ENCODE data around the gene YWHAH.

DNA sequence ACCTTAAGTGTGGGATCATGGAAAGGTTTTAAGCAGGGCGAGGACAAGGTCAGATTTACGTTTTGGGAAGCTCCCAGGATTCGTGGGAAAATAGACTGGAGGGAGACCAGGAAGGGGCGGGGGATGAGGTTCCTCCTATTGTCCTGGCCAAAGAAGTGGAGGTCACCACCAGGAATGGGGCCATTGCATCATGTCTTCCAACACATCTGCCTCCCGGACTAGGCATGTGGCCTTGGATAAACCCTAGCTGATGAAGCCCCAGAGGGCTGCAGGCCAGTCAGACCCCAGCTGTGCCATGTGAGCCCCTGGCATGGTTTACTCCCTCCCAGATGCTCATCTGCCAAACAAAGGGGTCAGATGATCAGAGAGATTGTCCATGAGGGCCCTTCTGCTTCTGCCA is 11.5 kb upstream of the YWHAH start:
- TF ChIP-seq POLR2A (IDR thresholded peaks at IDR 0.05): no peak
- TF ChIP-seq, protein P1, sequence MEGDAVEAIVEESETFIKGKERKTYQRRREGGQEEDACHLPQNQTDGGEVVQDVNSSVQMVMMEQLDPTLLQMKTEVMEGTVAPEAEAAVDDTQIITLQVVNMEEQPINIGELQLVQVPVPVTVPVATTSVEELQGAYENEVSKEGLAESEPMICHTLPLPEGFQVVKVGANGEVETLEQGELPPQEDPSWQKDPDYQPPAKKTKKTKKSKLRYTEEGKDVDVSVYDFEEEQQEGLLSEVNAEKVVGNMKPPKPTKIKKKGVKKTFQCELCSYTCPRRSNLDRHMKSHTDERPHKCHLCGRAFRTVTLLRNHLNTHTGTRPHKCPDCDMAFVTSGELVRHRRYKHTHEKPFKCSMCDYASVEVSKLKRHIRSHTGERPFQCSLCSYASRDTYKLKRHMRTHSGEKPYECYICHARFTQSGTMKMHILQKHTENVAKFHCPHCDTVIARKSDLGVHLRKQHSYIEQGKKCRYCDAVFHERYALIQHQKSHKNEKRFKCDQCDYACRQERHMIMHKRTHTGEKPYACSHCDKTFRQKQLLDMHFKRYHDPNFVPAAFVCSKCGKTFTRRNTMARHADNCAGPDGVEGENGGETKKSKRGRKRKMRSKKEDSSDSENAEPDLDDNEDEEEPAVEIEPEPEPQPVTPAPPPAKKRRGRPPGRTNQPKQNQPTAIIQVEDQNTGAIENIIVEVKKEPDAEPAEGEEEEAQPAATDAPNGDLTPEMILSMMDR (IDR thresholded peaks at IDR 0.05): no peak

Data from thyroid gland (tissue), 4 donors.